B cell (primary cell): ENCODE measurements around the gene SLC23A2. TPM values are rescaled to one million over a fixed set of nuclear protein-coding genes. Genes with fewer than 3 reads are reported as not detected.

Experiments used
- ATAC-seq: fragments of 200-7000 bp; cut with Tn5 transposase; one replicate; pipeline ENCODE4 v1.10.0; 2021; ENCODE audit warnings: low read depth, mild to moderate bottlenecking, moderate number of reproducible peaks, moderate library complexity
- CTCF ChIA-PET: fragments of 350-600 bp; sonication (Branson Sonifier 250); formaldehyde crosslinking; loops from one replicate; lab custom pipeline; 2021; ENCODE audit warnings: antibody characterized with exemption, inconsistent platforms; lab: Charles Lee
- POLR2A ChIA-PET: fragments of 350-600 bp; sonication (Branson Sonifier 250); formaldehyde crosslinking; loops from one replicate; lab custom pipeline; 2021; ENCODE audit warnings: antibody characterized with exemption; lab: Charles Lee
- DNase-seq: peaks from one replicate; pipeline ENCODE4 v3.0.0; 2013
- H2AFZ ChIP-seq: 2 replicates; pipeline ENCODE4 v1.6.1; 2012; ENCODE audit warnings: mild to moderate bottlenecking, low read depth, low read length; ENCODE audit not compliant: insufficient read depth, poor library complexity, severe bottlenecking
- H3K27ac ChIP-seq, 2 donors: 1 replicate in 1 of 2; 2 replicates in 1 of 2; pipeline ENCODE4 v1.5.1; 2012 to 2013; ENCODE audit warnings: low read length in 2 of 2, mild to moderate bottlenecking in 2 of 2, moderate library complexity in 1 of 2
- H3K27me3 ChIP-seq, 4 experiments: fragments of 200-600 bp in 1 of 4; sonication (generic) in 1 of 4; replicated peaks in 1 of 4; 1 replicate in 2 of 4; 2 replicates in 2 of 4; pipeline versions ENCODE4 v1.6.1 to v1.7.0; 2013 to 2016; ENCODE audit warnings: low read length in 3 of 4, mild to moderate bottlenecking in 2 of 4, mixed read lengths in 1 of 4, moderate library complexity in 1 of 4; ENCODE audit not compliant: insufficient read depth in 4 of 4, control insufficient read depth in 3 of 4; ENCODE audit errors: control extremely low read depth in 1 of 4
- H3K36me3 ChIP-seq, 2 experiments: replicated peaks in 1 of 2; 1 replicate in 1 of 2; 2 replicates in 1 of 2; pipeline versions ENCODE4 v1.6.1 to v1.7.1; 2013; ENCODE audit warnings: low read length in 1 of 2; ENCODE audit not compliant: insufficient read depth in 2 of 2, control insufficient read depth in 1 of 2; ENCODE audit errors: control extremely low read depth in 1 of 2, extremely low read depth in 1 of 2
- H3K4me1 ChIP-seq, 2 donors: fragments of 200-600 bp in 1 of 2; sonication (generic) in 1 of 2; 1 replicate in 1 of 2; 2 replicates in 1 of 2; pipeline versions ENCODE4 v1.5.1 to v1.6.1; 2013 to 2017; ENCODE audit warnings: low read length in 2 of 2; ENCODE audit not compliant: control insufficient read depth in 2 of 2, insufficient read depth in 2 of 2
- H3K4me2 ChIP-seq: replicated peaks from 2 replicates; pipeline ENCODE3; 2012; ENCODE audit warnings: mild to moderate bottlenecking, low read depth, low read length; ENCODE audit not compliant: poor library complexity, severe bottlenecking
- H3K4me3 ChIP-seq, 5 experiments: fragments of 200-600 bp in 1 of 5; sonication (generic) in 1 of 5; 1 replicate in 3 of 5; 2 replicates in 2 of 5; pipeline versions ENCODE4 v1.5.1 to v1.7.0; 2011 to 2016; ENCODE audit warnings: low read length in 4 of 5, mild to moderate bottlenecking in 4 of 5, low read depth in 2 of 5, control low read depth in 1 of 5, moderate library complexity in 1 of 5; ENCODE audit not compliant: insufficient read depth in 1 of 5; ENCODE audit errors: control extremely low read depth in 1 of 5, extremely low read depth in 1 of 5
- H3K79me2 ChIP-seq: fragments of 200-600 bp; sonication (generic); one replicate; pipeline ENCODE4 v1.6.0; 2016; ENCODE audit warnings: low read length; ENCODE audit not compliant: control insufficient read depth, insufficient read depth
- H3K9ac ChIP-seq: fragments of 200-600 bp; sonication (generic); 2 replicates; pipeline ENCODE4 v1.6.1; 2017; ENCODE audit warnings: mild to moderate bottlenecking, low read length, moderate library complexity
- H3K9me3 ChIP-seq, 3 donors: one replicate each; pipeline versions ENCODE4 v1.6.1 to v1.7.1; 2013; ENCODE audit warnings: low read length in 2 of 3; ENCODE audit not compliant: control insufficient read depth in 2 of 3, insufficient read depth in 1 of 3; ENCODE audit errors: control extremely low read depth in 1 of 3
- H4K20me1 ChIP-seq: 2 replicates; pipeline ENCODE4 v1.6.0; 2012; ENCODE audit warnings: mild to moderate bottlenecking, low read length; ENCODE audit not compliant: insufficient read depth, control insufficient read depth, poor library complexity, severe bottlenecking
- H3K27ac Mint-ChIP-seq: one replicate; pipeline ENCODE4 v1.8.0; 2021; ENCODE audit warnings: mixed read lengths
- H3K27me3 Mint-ChIP-seq: one replicate; pipeline ENCODE4 v1.8.0; 2021; ENCODE audit warnings: mixed read lengths
- H3K4me1 Mint-ChIP-seq: one replicate; pipeline ENCODE4 v1.8.0; 2021; ENCODE audit warnings: mixed read lengths
- H3K4me3 Mint-ChIP-seq: one replicate; pipeline ENCODE4 v1.8.0; 2021; ENCODE audit warnings: mixed read lengths
- H3K9me3 Mint-ChIP-seq: one replicate; pipeline ENCODE4 v1.8.0; 2022; ENCODE audit warnings: mixed read lengths; ENCODE audit not compliant: insufficient read depth
- CTCF ChIP-seq: fragments of 200-600 bp; IDR thresholded peaks from one replicate; pipeline ENCODE4 v1.8.0; 2022; ENCODE audit warnings: antibody characterized with exemption, mild to moderate bottlenecking
- EZH2 ChIP-seq: IDR thresholded peaks from 2 replicates; pipeline ENCODE4 v1.6.1; 2012; ENCODE audit warnings: borderline replicate concordance, low read depth, mild to moderate bottlenecking, moderate library complexity, low read length; ENCODE audit not compliant: insufficient read depth, poor library complexity, severe bottlenecking
- WGBS: methylation state at CpG from one replicate; pipeline ENCODE4 v1.1.5; 2013; ENCODE audit warnings: missing lambda C conversion rate; ENCODE audit not compliant: insufficient coverage; 5-methylcytosine and 5-hydroxymethylcytosine counted together
- intact Hi-C: fragments of 100-400 bp; cut with micrococcal nuclease; formaldehyde crosslinking; loops from one replicate; pipeline ENCODE4 v1.10.0; 2022
- polyA plus RNA-seq: library from polyadenylated mRNA; depleted of rRNA; stranded (reverse); fragments of >200 nt; gene quantifications from 2 replicates; pipeline ENCODE4 v1.2.3, GENCODE V29; 2012
- total RNA-seq, 2 donors: library from RNA; stranded (reverse); fragments of 120-200 nt in 1 of 2; gene quantifications; 1 replicate in 1 of 2; 2 replicates in 1 of 2; pipeline versions ENCODE4 v1.2.3 to v1.2.4, GENCODE V29; 2013 to 2022

SLC23A2 gene
- total and polyA plus RNA-seq, 2 donors (not counting 1 experiment from before 2014, with no cell fraction given): 23.6 to 70.7 TPM

GRCh38 chr20:4953881-4954280 lies 47.4 kb downstream of the SLC23A2 start:
- POLR2A ChIA-PET: no interaction called here
- ATAC-seq: no peak
- no peak for DNase-seq
- Histone ChIP-seq H3K79me2 (peaks cover 73% of the 10 kb centered on the region), H4K20me1 (no peaks in the 10 kb centered on the region), H3K4me2 (no peak overlapping the region), H3K9ac (no peak overlapping the region), H3K4me3 (no peak overlapping the region), H3K27me3 (no peaks in the 10 kb centered on the region), H3K4me1 (peaks cover 13 to 21% of the 10 kb centered on the region in 2 donors), H3K36me3 (peaks cover 2 to 3% of the 10 kb centered on the region in 2 experiments), H3K27ac (no peak overlapping the region), H2AFZ (no peak overlapping the region), H3K9me3 (peaks cover 0 to 3% (median 0%) of the 10 kb centered on the region in 3 donors)
- intact Hi-C loops: no loop called here
- Mint-ChIP-seq H3K27me3 (no peaks in the 10 kb centered on the region), H3K4me1 (peaks cover 28% of the 10 kb centered on the region), H3K9me3 (no peaks in the 10 kb centered on the region), H3K4me3 (no peak overlapping the region), H3K27ac (no peak overlapping the region)
- CTCF ChIA-PET: interaction anchor here (0.9 to 4.5 kb wide), 4 partner anchors 9 to 148 kb away, joined by 3 to 47 read pairs (median 11); no protein-coding TSS in a partner anchor
- TF ChIP-seq EZH2 (no peak), CTCF (no peak)

DNA sequence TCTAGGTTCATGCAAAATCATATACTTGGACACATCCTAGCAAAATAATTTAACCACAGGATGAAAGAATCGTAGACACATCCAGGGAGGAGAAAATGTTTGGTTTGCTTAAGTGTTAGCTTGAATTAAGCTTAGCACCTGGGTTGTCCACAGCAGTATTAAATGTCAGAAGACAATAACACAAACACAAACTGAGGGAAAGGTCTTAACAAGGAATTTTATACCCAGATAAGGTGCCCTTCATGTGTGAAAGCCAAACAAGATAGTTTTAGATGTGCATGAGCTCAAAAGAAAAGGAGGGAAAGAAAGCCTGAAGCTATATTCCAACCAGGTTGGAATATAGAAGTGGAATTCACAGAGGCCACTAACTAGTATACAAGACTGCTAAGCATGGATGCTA lies 49.1 kb downstream of the SLC23A2 start:
- ATAC-seq (no peak), DNase-seq (no peak)
- Mint-ChIP-seq H3K27ac (peak overlapping the region; percentile 21), H3K27me3 (no peaks in the 10 kb centered on the region), H3K4me1 (peaks cover 34% of the 10 kb centered on the region), H3K9me3 (no peaks in the 10 kb centered on the region), H3K4me3 (no peak overlapping the region)
- Histone ChIP-seq H3K9me3 (peaks cover 0 to 3% (median 0%) of the 10 kb centered on the region in 3 donors), H3K27me3 (no peaks in the 10 kb centered on the region), H3K79me2 (peaks cover 74% of the 10 kb centered on the region), H3K4me3 (no peak overlapping the region), H2AFZ (no peak overlapping the region), H4K20me1 (peaks cover 6% of the 10 kb centered on the region), H3K27ac (no peak overlapping the region), H3K4me1 (peaks cover 22 to 27% of the 10 kb centered on the region in 2 donors), H3K36me3 (peaks cover 3 to 6% of the 10 kb centered on the region in 2 experiments), H3K9ac (no peak overlapping the region), H3K4me2 (no peak overlapping the region)
- CTCF ChIA-PET: interaction anchor here (1.3 to 3.6 kb wide), 3 partner anchors 14 to 213 kb away, joined by 3 to 18 read pairs (median 12); no protein-coding TSS in a partner anchor
- WGBS: no CpG with 5 or more reads among the region's 1 CpG
- POLR2A ChIA-PET: no interaction called here
- TF ChIP-seq EZH2 (no peak), CTCF (no peak)
- intact Hi-C loops: no loop called here
